RWPE1 (cell line): ENCODE data around the gene XPR1.
A peak's percentile ranks its signal among the peaks of the same experiment; 100 is the strongest.

ENCODE experiments used
- CTCF ChIA-PET: fragments of 350-600 bp; sonication (Branson Sonifier 250); formaldehyde crosslinking; extraction: SDS; loops from one replicate; lab custom pipeline; 2021; lab: Yijun Ruan, JAX
- POLR2A ChIA-PET: fragments of 400-600 bp; formaldehyde crosslinking; extraction: SDS; loops from one replicate; lab custom pipeline; 2020; ENCODE audit warnings: antibody characterized with exemption; ENCODE audit not compliant: low non-redundant PET; lab: Yijun Ruan, JAX
- DNase-seq: peaks from one replicate; pipeline ENCODE4 v3.0.0; 2012; ENCODE audit warnings: low spot score
- H3K27ac ChIP-seq: fragments of 450-650 bp; 2 replicates; pipeline ENCODE4 v1.5.1; 2017
- TF ChIP-seq, protein P1 (sequence below): fragments of 450-650 bp; conservative IDR thresholded peaks from 2 replicates; pipeline ENCODE4 v1.5.1; 2017; ENCODE audit warnings: low read depth, mild to moderate bottlenecking

Gene XPR1

DNA sequence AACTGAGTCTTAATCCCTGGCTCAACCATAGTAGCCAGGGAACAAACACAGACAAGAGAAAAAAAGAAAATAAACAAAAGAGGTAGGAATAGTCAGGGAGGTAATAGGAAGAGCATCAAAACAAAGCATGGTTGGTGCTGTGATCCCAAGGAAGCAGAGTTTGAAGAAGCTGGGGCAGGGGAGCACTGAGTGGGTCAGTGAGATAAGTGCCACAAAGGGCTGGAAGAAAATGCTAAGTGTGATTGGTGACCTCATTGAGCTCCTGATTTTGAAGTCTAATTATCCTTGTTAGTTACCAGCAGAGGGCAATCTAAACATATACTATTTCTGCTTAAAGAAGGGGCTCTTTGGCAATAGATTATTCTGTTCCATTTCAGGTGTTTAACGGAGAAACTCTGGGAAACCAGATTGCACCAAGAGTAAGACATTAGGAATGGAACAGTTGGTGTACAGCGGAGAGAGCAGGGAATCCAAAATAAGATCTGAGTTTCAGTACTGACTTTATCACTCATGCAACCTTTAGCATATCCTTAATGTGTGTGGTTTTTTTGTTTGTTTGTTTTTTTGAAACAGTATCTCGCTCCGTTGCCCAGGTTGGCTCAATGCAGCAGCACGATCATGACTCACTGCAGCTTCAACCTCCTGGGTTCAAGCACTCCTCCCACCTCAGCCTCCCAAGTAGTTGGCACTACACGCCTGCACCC lies 250.1 kb downstream of the XPR1 start:
- no peak overlapping the region for H3K27ac ChIP-seq
- peak; percentile 44 for DNase-seq
- ChIA-PET POLR2A (no interaction called here), CTCF (interaction anchor here (0.6 to 1.4 kb wide), 11 partner anchors 41 to 542 kb away, joined by 3 to 13 read pairs (median 4); no protein-coding TSS in a partner anchor)
- TF ChIP-seq, protein P1, sequence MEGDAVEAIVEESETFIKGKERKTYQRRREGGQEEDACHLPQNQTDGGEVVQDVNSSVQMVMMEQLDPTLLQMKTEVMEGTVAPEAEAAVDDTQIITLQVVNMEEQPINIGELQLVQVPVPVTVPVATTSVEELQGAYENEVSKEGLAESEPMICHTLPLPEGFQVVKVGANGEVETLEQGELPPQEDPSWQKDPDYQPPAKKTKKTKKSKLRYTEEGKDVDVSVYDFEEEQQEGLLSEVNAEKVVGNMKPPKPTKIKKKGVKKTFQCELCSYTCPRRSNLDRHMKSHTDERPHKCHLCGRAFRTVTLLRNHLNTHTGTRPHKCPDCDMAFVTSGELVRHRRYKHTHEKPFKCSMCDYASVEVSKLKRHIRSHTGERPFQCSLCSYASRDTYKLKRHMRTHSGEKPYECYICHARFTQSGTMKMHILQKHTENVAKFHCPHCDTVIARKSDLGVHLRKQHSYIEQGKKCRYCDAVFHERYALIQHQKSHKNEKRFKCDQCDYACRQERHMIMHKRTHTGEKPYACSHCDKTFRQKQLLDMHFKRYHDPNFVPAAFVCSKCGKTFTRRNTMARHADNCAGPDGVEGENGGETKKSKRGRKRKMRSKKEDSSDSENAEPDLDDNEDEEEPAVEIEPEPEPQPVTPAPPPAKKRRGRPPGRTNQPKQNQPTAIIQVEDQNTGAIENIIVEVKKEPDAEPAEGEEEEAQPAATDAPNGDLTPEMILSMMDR, result peak; percentile 50

DNA sequence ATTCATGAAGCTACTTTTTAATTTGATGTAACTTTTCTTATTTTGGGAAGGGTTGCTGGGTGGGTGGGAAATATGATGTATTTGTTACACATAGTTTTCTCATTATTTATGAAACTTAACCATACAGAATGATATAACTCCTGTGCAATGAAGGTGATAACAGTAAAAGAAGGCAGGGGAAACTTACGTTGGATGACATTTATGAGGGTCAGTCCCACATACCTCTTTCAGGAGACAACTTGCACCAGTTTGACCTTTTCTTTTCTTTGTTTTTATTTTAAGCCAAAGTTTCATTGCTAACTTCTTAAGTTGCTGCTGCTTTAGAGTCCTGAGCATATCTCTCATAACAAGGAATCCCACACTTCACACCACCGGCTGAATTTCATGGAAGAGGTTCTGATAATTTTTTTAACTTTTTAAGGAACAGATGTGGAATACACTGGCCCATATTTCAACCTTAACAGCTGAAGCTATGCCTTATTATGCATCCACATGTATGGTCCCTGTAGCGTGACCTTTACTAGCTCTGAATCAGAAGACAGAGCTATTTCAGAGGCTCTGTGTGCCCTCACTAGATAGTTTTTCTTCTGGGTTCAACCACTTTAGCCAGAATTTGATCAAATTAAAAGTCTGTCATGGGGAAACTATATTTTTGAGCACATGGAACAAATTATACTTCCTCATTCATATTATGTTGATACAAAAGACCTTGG lies 252.9 kb downstream of the XPR1 start:
- ChIA-PET POLR2A (no interaction called here), CTCF (interaction anchor here (0.8 kb wide), 1 partner anchor 280 kb away, joined by 4 read pairs; no protein-coding TSS in a partner anchor)
- TF ChIP-seq, protein P1, result no peak
- DNase-seq, result no peak
- H3K27ac ChIP-seq, result no peak overlapping the region

DNA sequence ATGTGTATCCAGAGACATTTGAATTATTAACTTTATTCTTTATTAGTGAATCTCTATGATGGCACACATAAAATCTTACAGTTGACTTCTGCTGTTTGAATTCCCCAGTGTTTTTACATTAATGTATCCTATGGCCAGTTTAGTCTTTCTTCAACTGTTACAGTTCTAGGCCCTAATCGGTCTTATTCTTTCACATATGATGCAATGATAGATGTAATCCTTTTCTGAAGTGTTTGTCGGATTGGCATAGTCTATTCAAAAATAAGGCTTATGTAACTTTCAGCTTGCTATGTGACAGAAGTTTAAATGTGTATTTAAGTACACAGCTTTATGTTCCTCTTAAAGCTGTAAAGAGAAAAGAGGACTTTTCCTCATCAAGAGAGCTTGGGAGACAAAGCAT lies 254.5 kb downstream of the XPR1 start:
- DNase-seq, result no peak
- no peak overlapping the region for H3K27ac ChIP-seq
- TF ChIP-seq, protein P1, result no peak
- POLR2A ChIA-PET, result no interaction called here
- CTCF ChIA-PET, result no interaction called here

DNA sequence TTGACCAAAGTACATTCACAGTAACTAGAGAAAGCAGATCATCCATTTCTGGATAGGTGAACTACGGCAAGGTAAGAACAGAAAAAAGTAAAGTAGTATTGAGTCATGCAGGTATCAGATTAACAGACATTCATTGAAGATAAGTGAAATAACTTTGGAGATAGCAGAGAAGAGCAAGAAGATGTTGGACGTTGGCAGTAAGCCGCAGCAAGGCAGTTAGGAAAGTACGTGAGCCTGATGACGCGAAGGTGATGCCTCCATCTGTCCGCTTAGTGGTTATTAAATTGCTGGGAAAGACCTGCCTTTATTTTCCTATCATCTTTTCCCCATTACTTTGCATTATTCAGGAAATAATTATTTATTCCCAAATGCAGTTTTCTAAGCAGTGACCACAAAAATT lies 256.0 kb downstream of the XPR1 start:
- TF ChIP-seq, protein P1, result no peak
- ChIA-PET CTCF (no interaction called here), POLR2A (no interaction called here)
- no peak for DNase-seq
- no peak overlapping the region for H3K27ac ChIP-seq

DNA sequence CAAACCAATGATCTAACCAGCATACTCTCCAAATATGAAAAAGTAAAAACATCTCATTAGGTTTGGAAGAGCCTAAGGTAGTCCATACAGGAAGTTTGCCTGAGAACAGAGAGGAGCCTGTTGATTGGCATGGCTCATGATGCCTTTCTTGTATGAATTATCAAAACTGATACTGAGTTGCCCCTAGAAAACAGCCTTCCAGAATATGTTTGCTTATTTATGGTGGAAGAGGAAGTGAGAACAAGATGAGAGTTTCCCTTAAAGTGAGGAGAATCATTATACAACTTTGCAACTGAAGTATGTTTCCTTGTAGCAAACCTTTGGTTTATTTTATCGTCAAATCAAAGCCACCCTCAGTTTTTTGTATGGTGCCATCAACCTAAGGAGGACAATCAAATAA lies 257.0 kb downstream of the XPR1 start:
- ChIA-PET POLR2A (no interaction called here), CTCF (no interaction called here)
- TF ChIP-seq, protein P1, result no peak
- no peak overlapping the region for H3K27ac ChIP-seq
- DNase-seq, result no peak

DNA sequence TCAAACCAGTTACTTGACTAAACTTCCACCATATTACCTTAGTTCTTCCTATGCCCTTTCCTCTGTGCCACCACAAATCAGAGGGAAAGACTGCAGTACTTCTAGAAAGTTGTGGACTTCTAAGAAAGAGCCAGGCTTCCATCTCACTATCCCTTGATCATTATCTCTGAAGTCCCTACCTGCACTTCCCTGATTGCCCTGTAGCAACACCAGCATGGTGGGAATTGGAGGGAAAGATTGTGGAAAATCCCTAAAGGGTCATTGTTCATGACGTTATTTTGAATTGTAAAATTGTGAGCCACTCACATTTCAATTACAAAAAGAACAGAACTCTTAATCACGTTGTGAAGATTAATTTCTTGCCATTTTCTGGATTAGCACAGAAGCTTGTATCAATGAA lies 257.5 kb downstream of the XPR1 start:
- no peak overlapping the region for H3K27ac ChIP-seq
- ChIA-PET POLR2A (no interaction called here), CTCF (no interaction called here)
- DNase-seq, result no peak
- TF ChIP-seq, protein P1, result no peak
